ENCODE results near the gene CHCHD6.

The CHCHD6 gene

GRCh38 chr3:126961791-126962461 is 257.9 kb downstream of the CHCHD6 start:
- Histone ChIP-seq H3K36me3 (no peaks in the 10 kb centered on the region), H3K27me3 (no peaks in the 10 kb centered on the region), H3K4me2 (peak overlapping the region; percentile 92), H3K4me3 (no peak overlapping the region), H3K9me3 (no peaks in the 10 kb centered on the region), H3K27ac (no peak overlapping the region), H4K20me1 (no peaks in the 10 kb centered on the region), H3K9ac (no peak overlapping the region), H3K4me1 (peaks cover 58% of the 10 kb centered on the region)
- no peak for TF ChIP-seq Cebpa-rat (IDR thresholded peaks at IDR 0.05)

GRCh38 chr3:126962756-126963155 is 258.7 kb downstream of the CHCHD6 start:
- no peaks in the 10 kb centered on the region for H4K20me1 ChIP-seq

GRCh38 chr3:126963261-126964190 is 259.5 kb downstream of the CHCHD6 start:
- no peaks in the 10 kb centered on the region for H3K36me3 ChIP-seq
- no peaks in the 10 kb centered on the region for H4K20me1 ChIP-seq
- no peak overlapping the region for H3K4me2 ChIP-seq
- no peak for TF ChIP-seq Cebpa-rat (IDR thresholded peaks at IDR 0.05)
- H3K4me1 ChIP-seq: peaks cover 46% of the 10 kb centered on the region
- no peak overlapping the region for H3K27ac ChIP-seq
- no peak overlapping the region for H3K9ac ChIP-seq
- no peaks in the 10 kb centered on the region for H3K9me3 ChIP-seq
- no peak overlapping the region for H3K4me3 ChIP-seq
- H3K27me3 ChIP-seq: no peaks in the 10 kb centered on the region

More at GRCh38 chr3:126962756-126963155, 258.7 kb downstream of the CHCHD6 start:
- no peaks in the 10 kb centered on the region for H3K9me3 ChIP-seq
- H3K4me1 ChIP-seq: peaks cover 50% of the 10 kb centered on the region
- H3K4me2 ChIP-seq: peak overlapping the region; percentile 92
- H3K27ac ChIP-seq: no peak overlapping the region
- no peak for TF ChIP-seq Cebpa-rat (IDR thresholded peaks at IDR 0.05)
- no peaks in the 10 kb centered on the region for H3K27me3 ChIP-seq
- no peak overlapping the region for H3K9ac ChIP-seq
- no peaks in the 10 kb centered on the region for H3K36me3 ChIP-seq
- H3K4me3 ChIP-seq: no peak overlapping the region

GRCh38 chr3:126964261-126964660 is 260.2 kb downstream of the CHCHD6 start:
- H3K27ac ChIP-seq: no peak overlapping the region
- H3K4me1 ChIP-seq: peaks cover 46% of the 10 kb centered on the region
- H3K4me2 ChIP-seq: no peak overlapping the region
- H3K36me3 ChIP-seq: no peaks in the 10 kb centered on the region
- H3K9me3 ChIP-seq: no peaks in the 10 kb centered on the region
- H3K9ac ChIP-seq: no peak overlapping the region
- TF ChIP-seq Cebpa-rat (IDR thresholded peaks at IDR 0.05): no peak
- H4K20me1 ChIP-seq: no peaks in the 10 kb centered on the region
- no peak overlapping the region for H3K4me3 ChIP-seq
- no peaks in the 10 kb centered on the region for H3K27me3 ChIP-seq

- H3K9ac ChIP-seq: no peak overlapping the region
These were observed 260.9 kb downstream of the CHCHD6 start for GRCh38 chr3:126964950-126965349.

GRCh38 chr3:126965526-126966080 is 261.6 kb downstream of the CHCHD6 start:
- H3K27ac ChIP-seq: no peak overlapping the region
- TF ChIP-seq Cebpa-rat (IDR thresholded peaks at IDR 0.05): no peak
- H3K9ac ChIP-seq: no peak overlapping the region
- H3K36me3 ChIP-seq: no peaks in the 10 kb centered on the region
- no peaks in the 10 kb centered on the region for H4K20me1 ChIP-seq
- H3K4me3 ChIP-seq: no peak overlapping the region
- H3K4me1 ChIP-seq: peaks cover 40% of the 10 kb centered on the region
- no peak overlapping the region for H3K4me2 ChIP-seq
- H3K9me3 ChIP-seq: no peaks in the 10 kb centered on the region
- H3K27me3 ChIP-seq: no peaks in the 10 kb centered on the region

More at GRCh38 chr3:126964950-126965349, 260.9 kb downstream of the CHCHD6 start:
- H3K9me3 ChIP-seq: no peaks in the 10 kb centered on the region
- no peak overlapping the region for H3K4me2 ChIP-seq
- peaks cover 46% of the 10 kb centered on the region for H3K4me1 ChIP-seq
- no peaks in the 10 kb centered on the region for H3K36me3 ChIP-seq
- H3K27ac ChIP-seq: no peak overlapping the region
- TF ChIP-seq Cebpa-rat (IDR thresholded peaks at IDR 0.05): no peak
- no peak overlapping the region for H3K4me3 ChIP-seq
- H3K27me3 ChIP-seq: no peaks in the 10 kb centered on the region
- H4K20me1 ChIP-seq: no peaks in the 10 kb centered on the region

GRCh38 chr3:126967386-126967785 is 263.3 kb downstream of the CHCHD6 start:
- no peaks in the 10 kb centered on the region for H3K9me3 ChIP-seq
- TF ChIP-seq Cebpa-rat (IDR thresholded peaks at IDR 0.05): no peak

GRCh38 chr3:126968391-126969390 is 264.7 kb downstream of the CHCHD6 start:
- no peaks in the 10 kb centered on the region for H3K36me3 ChIP-seq
- peak overlapping the region; percentile 21; the same call in 1 of the 2 replicates for H3K4me2 ChIP-seq
- H3K27ac ChIP-seq: no peak overlapping the region
- no peak overlapping the region for H3K4me3 ChIP-seq
- peaks cover 6% of the 10 kb centered on the region for H3K9me3 ChIP-seq
- peaks cover 37% of the 10 kb centered on the region for H3K4me1 ChIP-seq
- no peaks in the 10 kb centered on the region for H3K27me3 ChIP-seq
- H3K9ac ChIP-seq: no peak overlapping the region
- no peaks in the 10 kb centered on the region; the same call in 1 of the 2 replicates for H4K20me1 ChIP-seq
- no peak for TF ChIP-seq Cebpa-rat (IDR thresholded peaks at IDR 0.05)

More at GRCh38 chr3:126967386-126967785, 263.3 kb downstream of the CHCHD6 start:
- H3K4me3 ChIP-seq: no peak overlapping the region
- H3K27ac ChIP-seq: no peak overlapping the region
- no peaks in the 10 kb centered on the region for H3K27me3 ChIP-seq
- no peaks in the 10 kb centered on the region; the same call in 1 of the 2 replicates for H4K20me1 ChIP-seq
- H3K4me1 ChIP-seq: peaks cover 38% of the 10 kb centered on the region
- H3K36me3 ChIP-seq: no peaks in the 10 kb centered on the region
- no peak overlapping the region for H3K9ac ChIP-seq
- H3K4me2 ChIP-seq: no peak overlapping the region

GRCh38 chr3:126969586-126969985 is 265.5 kb downstream of the CHCHD6 start:
- Histone ChIP-seq H3K4me2 (peak overlapping the region; percentile 21), H3K27me3 (no peaks in the 10 kb centered on the region), H3K4me1 (peaks cover 37% of the 10 kb centered on the region), H3K4me3 (no peak overlapping the region), H3K27ac (no peak overlapping the region), H3K9me3 (peaks cover 15% of the 10 kb centered on the region), H4K20me1 (no peaks in the 10 kb centered on the region; the same call in 1 of the 2 replicates), H3K9ac (no peak overlapping the region), H3K36me3 (no peaks in the 10 kb centered on the region)
- no peak for TF ChIP-seq Cebpa-rat (IDR thresholded peaks at IDR 0.05)
